Thoracic aorta (tissue), 2 donors: Measurements from ENCODE around the gene PCTP. TPM values are rescaled to one million over a fixed set of nuclear protein-coding genes. Genes with fewer than 3 reads are reported as not detected.

Experiments
- ATAC-seq: fragments of 150-250 bp; one replicate; pipeline ENCODE4 v1.8.0; 2017; ENCODE audit warnings: low read depth; ENCODE audit not compliant: insufficient number of reproducible peaks, low FRiP score
- DNase-seq: peaks from one replicate; pipeline ENCODE4 v3.0.0-alpha.2; 2020; ENCODE audit warnings: low spot score
- H3K27ac ChIP-seq, 2 donors: fragments of 200-600 bp; sonication (generic); 1 replicate in 1 of 2; 2 replicates in 1 of 2; pipeline ENCODE4 v1.5.1; 2016; ENCODE audit warnings: mild to moderate bottlenecking in 2 of 2, moderate library complexity in 2 of 2
- H3K27me3 ChIP-seq: fragments of 200-600 bp; sonication (generic); replicated peaks from 2 replicates; pipeline ENCODE4 v1.6.0; 2016; ENCODE audit warnings: mild to moderate bottlenecking; ENCODE audit not compliant: insufficient read depth
- H3K36me3 ChIP-seq: fragments of 200-600 bp; sonication (generic); one replicate; pipeline ENCODE4 v1.5.1; 2016
- H3K4me1 ChIP-seq, 2 donors: fragments of 200-600 bp; sonication (generic); 1 replicate in 1 of 2; 2 replicates in 1 of 2; pipeline versions ENCODE4 v1.5.1 to v1.6.0; 2016; ENCODE audit warnings: low read depth in 2 of 2, mild to moderate bottlenecking in 1 of 2; ENCODE audit not compliant: control insufficient read depth in 1 of 2
- H3K4me3 ChIP-seq: fragments of 200-600 bp; sonication (generic); 2 replicates; pipeline ENCODE4 v1.5.1; 2016; ENCODE audit warnings: mild to moderate bottlenecking
- H3K9me3 ChIP-seq: fragments of 200-600 bp; sonication (generic); 2 replicates; pipeline ENCODE4 v1.5.1; 2016
- CTCF ChIP-seq: fragments of 200-600 bp; sonication (generic); IDR thresholded peaks from one replicate; pipeline ENCODE4 v1.5.1; 2019; ENCODE audit warnings: antibody characterized with exemption
- total RNA-seq, 2 donors: library from RNA; depleted of rRNA; stranded (reverse); fragments of >200 nt; gene quantifications; one replicate each; pipeline versions ENCODE4 v1.1.0 to v1.2.3, GENCODE V29; 2016

The PCTP gene
- total RNA-seq, 2 donors from 2014 or later: 11.9 to 13.3 TPM

- ATAC-seq (no peak), DNase-seq (no peak)
- Histone ChIP-seq H3K4me1 (no peaks in the 10 kb centered on the region), H3K36me3 (no peaks in the 10 kb centered on the region), H3K9me3 (no peaks in the 10 kb centered on the region), H3K27me3 (no peaks in the 10 kb centered on the region), H3K4me3 (no peak overlapping the region), H3K27ac (no peak overlapping the region)
- no peak for TF ChIP-seq CTCF
Measured at GRCh38 chr17:55740511-55741355, 10.1 kb upstream of the PCTP start.

DNA sequence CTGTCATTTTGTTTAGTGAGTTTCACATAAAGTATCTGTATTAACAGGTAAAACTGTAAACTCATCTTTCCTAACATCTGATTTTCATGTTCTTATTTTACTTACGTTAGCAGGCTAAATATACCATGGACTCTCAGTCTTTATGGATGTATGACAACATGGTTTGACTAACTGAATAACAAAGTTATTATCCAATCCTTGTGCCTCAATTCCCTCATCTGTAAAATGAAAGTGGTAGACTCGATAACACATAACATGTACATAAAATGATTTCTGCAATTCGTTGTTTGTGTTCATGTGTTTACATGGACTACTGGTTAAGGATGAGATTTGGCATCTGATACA lies 9.5 kb upstream of the PCTP start:
- Histone ChIP-seq H3K4me3 (no peak overlapping the region), H3K36me3 (no peaks in the 10 kb centered on the region), H3K27ac (no peak overlapping the region), H3K9me3 (no peaks in the 10 kb centered on the region), H3K27me3 (no peaks in the 10 kb centered on the region), H3K4me1 (no peaks in the 10 kb centered on the region)
- TF ChIP-seq CTCF: no peak
- DNase-seq (no peak), ATAC-seq (no peak)

- no peak for ATAC-seq
- Histone ChIP-seq H3K4me3 (no peak overlapping the region), H3K27me3 (no peaks in the 10 kb centered on the region), H3K27ac (no peak overlapping the region), H3K4me1 (no peaks in the 10 kb centered on the region), H3K36me3 (no peaks in the 10 kb centered on the region), H3K9me3 (no peaks in the 10 kb centered on the region)
- DNase-seq: no peak
- no peak for TF ChIP-seq CTCF
Measured at GRCh38 chr17:55742272-55743102, 8.4 kb upstream of the PCTP start.

DNA sequence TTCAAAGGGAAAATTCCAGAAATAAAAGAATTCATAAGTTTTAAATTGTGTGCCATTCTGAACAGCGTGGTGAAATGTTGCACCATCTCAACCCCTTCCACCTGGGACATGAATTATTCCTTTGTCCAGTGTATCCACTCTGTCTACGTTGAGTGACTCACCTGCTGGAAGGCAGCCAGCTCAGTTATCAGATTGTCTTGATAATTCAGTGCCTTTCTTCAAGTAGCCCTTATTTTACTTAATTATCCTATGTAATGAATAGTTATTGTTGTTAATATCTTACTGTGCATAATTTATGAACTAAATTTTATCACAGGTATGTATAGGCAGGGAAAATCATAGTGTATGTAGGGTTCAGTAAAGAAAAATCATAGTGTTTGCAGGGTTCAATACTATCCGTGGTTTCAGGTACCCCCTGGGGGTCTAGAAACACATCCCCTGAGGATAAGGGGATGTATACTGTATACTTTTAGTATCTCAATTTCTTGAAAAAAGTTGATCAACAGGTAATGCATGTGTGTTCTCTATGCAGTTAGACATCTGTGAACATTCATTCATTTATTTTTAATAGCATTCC lies 7.7 kb upstream of the PCTP start:
- Histone ChIP-seq H3K4me1 (no peaks in the 10 kb centered on the region), H3K4me3 (no peak overlapping the region), H3K27ac (no peak overlapping the region), H3K27me3 (no peaks in the 10 kb centered on the region), H3K9me3 (no peaks in the 10 kb centered on the region), H3K36me3 (no peaks in the 10 kb centered on the region)
- DNase-seq (no peak), ATAC-seq (no peak)
- no peak for TF ChIP-seq CTCF

DNA sequence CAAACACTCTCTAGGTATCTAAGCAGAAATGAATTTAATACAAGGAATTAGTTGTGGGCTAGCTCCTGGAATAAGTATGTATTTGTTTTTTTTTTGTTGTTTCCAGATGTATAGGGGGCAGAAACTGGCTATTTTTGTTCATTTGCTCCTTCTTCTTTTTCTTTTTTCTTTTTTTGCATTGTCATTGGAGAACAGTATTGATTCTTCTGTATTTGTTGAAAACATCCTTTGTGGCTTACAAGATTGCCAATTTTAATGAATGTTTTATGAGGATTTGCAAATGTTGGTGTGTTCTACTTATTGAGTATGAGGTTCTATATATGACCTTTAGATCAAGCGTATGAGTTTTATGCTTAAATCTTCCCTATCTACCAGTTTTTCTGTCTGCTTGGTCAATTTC lies 5.6 kb upstream of the PCTP start:
- no peak for TF ChIP-seq CTCF
- Histone ChIP-seq H3K9me3 (no peaks in the 10 kb centered on the region), H3K36me3 (no peaks in the 10 kb centered on the region), H3K27me3 (no peaks in the 10 kb centered on the region), H3K4me1 (no peaks in the 10 kb centered on the region), H3K4me3 (no peak overlapping the region), H3K27ac (no peak overlapping the region)
- DNase-seq: no peak
- ATAC-seq: no peak
